OCI-LY7 (cell line): ENCODE results near the gene ANKRD9.

Experiments used
- EZH2phosphoT487 ChIP-seq: fragments of 200-600 bp; sonication (generic); IDR thresholded peaks from 2 replicates; pipeline ENCODE4 v1.6.1; 2018; ENCODE audit warnings: low read depth, borderline replicate concordance, mild to moderate bottlenecking, mixed run types, antibody characterized with exemption, low read length, moderate library complexity, mixed read lengths
- TF ChIP-seq, protein P1 (sequence below): fragments of 200-600 bp; sonication (generic); conservative IDR thresholded peaks from 2 replicates; pipeline ENCODE4 v1.5.1; 2014; ENCODE audit warnings: mild to moderate bottlenecking, antibody characterized with exemption, low read length, moderate library complexity, mixed read lengths

DNA sequence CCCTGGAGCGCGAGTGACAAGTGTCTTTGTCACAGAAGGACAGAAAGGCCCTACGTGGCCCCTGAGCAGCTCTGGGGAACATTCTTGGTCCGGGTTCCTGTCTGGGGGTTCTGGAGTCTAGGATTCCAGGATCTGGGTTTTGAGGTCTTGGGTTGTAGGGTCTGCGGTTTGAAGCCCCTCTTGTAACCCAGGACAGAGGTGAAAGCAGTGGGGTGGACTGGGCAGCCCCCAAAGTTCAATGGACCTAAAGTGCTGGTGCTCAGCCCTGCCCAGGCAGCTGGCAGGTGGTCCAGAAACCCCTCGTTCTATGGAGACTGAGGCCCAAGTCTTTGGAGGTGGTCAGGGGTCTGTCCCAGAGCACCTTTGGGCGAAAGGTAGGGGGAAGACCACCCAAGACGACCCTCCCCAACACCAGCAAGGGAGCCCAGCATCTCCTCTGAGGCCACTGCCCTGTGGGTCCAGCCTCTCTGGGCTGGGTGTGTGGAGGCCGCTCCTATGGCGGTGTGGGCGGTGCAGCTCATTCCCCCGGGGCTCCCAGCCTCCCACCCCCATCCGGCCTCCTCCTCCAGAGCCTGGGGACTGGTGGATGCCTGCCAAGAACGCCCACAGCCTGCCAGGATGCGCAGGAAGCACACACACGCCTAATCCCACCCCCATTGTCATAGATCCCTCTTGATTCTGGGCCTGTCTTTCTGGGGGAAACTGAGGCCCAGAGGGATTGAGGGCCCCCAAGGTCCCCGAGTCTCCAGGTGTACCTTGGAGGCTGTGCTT is 30.2 kb upstream of the ANKRD9 start:
- TF ChIP-seq, protein P1, sequence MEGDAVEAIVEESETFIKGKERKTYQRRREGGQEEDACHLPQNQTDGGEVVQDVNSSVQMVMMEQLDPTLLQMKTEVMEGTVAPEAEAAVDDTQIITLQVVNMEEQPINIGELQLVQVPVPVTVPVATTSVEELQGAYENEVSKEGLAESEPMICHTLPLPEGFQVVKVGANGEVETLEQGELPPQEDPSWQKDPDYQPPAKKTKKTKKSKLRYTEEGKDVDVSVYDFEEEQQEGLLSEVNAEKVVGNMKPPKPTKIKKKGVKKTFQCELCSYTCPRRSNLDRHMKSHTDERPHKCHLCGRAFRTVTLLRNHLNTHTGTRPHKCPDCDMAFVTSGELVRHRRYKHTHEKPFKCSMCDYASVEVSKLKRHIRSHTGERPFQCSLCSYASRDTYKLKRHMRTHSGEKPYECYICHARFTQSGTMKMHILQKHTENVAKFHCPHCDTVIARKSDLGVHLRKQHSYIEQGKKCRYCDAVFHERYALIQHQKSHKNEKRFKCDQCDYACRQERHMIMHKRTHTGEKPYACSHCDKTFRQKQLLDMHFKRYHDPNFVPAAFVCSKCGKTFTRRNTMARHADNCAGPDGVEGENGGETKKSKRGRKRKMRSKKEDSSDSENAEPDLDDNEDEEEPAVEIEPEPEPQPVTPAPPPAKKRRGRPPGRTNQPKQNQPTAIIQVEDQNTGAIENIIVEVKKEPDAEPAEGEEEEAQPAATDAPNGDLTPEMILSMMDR: no peak
- no peak for TF ChIP-seq EZH2phosphoT487
